ENCODE results near the gene ANKRD23. TPM values are rescaled to one million over a fixed set of nuclear protein-coding genes. Genes with fewer than 3 reads are reported as not detected.

ANKRD23 gene
- total RNA-seq, 5 donors from 2014 or later (not counting 1 experiment from before 2014, with no cell fraction given), result 10.1 to 19.5 (median 16.4) TPM

DNA sequence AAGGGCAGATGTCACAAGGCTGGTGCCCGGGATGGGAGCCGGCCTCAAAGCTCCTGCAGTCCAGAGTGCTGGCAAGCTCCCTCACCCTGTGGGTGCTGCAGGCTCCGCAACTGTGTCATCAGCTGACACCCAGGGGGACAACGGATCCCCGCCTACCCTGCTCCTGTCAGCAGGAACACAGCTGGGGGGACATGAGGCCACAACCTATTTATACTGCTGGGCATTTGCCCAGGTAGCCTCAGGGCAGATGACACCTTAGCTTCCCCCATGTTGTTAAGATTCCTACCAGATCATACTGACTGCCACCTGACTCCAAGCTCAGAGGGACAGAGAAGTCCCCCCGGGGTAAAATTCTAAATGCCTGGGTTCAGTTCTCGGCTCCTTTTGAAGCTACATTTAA is 1.2 kb downstream of the ANKRD23 start:
- Mint-ChIP-seq H3K4me1 (peaks cover 18 to 27% (median 26%) of the 10 kb centered on the region in 3 donors), H3K36me3 (peaks cover 6% of the 10 kb centered on the region), H3K9me3 (no peaks in the 10 kb centered on the region), H3K27ac (no peak overlapping the region), H3K4me3 (no peak overlapping the region), H3K27me3 (no peaks in the 10 kb centered on the region)
- Histone ChIP-seq H3K4me1 (ENCODE audit: control insufficient read depth in 1 of 2, extremely low read depth in 1 of 2, insufficient read depth in 2 of 2, low read length in 2 of 2) (peaks cover 8 to 26% of the 10 kb centered on the region in 2 experiments), H3K36me3 (ENCODE audit: control insufficient read depth in 2 of 2, extremely low read depth in 1 of 2, insufficient read depth in 1 of 2, low read length in 1 of 2) (peaks cover 3 to 16% of the 10 kb centered on the region in 2 donors), H3K9me3 (no peaks in the 10 kb centered on the region), H3K27me3 (replicated peaks in 1 of 2; ENCODE audit: control insufficient read depth in 2 of 2, extremely low read depth in 1 of 2, insufficient read depth in 2 of 2, low read length in 1 of 2) (no peaks in the 10 kb centered on the region), H3K27ac (ENCODE audit: low read length) (no peak overlapping the region), H3K4me3 (ENCODE audit: control insufficient read depth in 1 of 2, extremely low read depth in 1 of 2, low read length in 1 of 2) (no peak overlapping the region)
- DNase-seq (no peak), ATAC-seq (replicated peaks in 1 of 4) (no peak)
- POLR2A ChIA-PET, result interaction anchor here in 1 of 2 donors (0.5 kb wide), 1 partner anchor 315 kb away, joined by 3 read pairs; no protein-coding TSS in a partner anchor
- CTCF ChIA-PET, result interaction anchor here in 1 of 2 donors (1.6 kb wide), 1 partner anchor 109 kb away, joined by 5 read pairs; no protein-coding TSS in a partner anchor
- 98% methylated on average over 5 of the region's 7 CpGs for WGBS (ENCODE audit: insufficient coverage)

DNA sequence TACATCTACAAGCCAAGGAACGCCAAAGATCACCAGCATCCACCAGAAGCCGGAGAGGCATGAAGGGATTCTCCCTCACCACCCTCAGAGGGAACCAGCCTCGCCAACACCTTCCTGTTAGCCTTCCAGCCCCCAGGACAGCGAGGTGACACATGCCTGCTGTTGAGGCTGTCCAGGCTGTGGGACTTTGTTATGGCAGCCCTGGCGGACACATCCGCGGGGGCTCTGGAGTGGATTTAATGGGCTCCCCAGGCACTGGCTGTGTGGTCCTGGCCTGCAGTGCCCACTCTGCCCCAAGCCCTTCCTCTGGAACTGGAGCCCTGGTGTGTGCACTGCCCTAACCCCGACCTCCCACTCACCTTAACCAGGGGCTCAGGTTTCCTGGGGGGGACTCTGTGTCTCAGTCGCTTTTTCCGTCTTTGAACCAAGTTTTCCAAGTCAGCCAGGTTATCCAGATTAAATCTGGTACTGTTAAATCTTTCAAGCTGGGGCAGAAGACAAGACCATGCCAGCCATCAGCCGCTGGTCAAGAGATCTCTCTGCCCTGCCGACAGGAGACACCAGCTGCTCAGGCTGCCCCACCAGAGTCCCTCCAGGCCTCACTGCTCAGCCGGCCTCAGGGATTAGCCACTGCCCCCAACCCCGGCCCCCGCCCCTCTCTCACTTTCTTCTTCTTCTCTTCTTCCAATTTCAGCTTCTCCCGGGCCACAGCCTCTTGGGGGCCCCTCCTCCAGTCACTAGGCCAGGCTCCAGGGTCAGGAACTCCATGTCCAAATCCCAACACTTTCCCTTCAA is 1.9 kb downstream of the ANKRD23 start:
- no peaks in the 10 kb centered on the region for H3K27me3 ChIP-seq (replicated peaks in 1 of 2; ENCODE audit: control insufficient read depth in 2 of 2, extremely low read depth in 1 of 2, insufficient read depth in 2 of 2, low read length in 1 of 2)
- 93% methylated on average over 13 of the region's 16 CpGs for WGBS (ENCODE audit: insufficient coverage)
- POLR2A ChIA-PET, result no interaction called here
- Mint-ChIP-seq H3K4me3 (no peak overlapping the region), H3K4me1 (peaks cover 23 to 28% (median 26%) of the 10 kb centered on the region in 3 donors), H3K27me3 (no peaks in the 10 kb centered on the region), H3K9me3 (no peaks in the 10 kb centered on the region), H3K36me3 (peaks cover 2% of the 10 kb centered on the region), H3K27ac (no peak overlapping the region)
- DNase-seq, result no peak
- CTCF ChIA-PET, result interaction anchor here in 1 of 2 donors (1.6 kb wide), 1 partner anchor 109 kb away, joined by 5 read pairs; no protein-coding TSS in a partner anchor
- no peak for ATAC-seq (replicated peaks in 1 of 4)
- peaks cover 0 to 16% of the 10 kb centered on the region in 2 donors for H3K36me3 ChIP-seq (ENCODE audit: control insufficient read depth in 2 of 2, extremely low read depth in 1 of 2, insufficient read depth in 1 of 2, low read length in 1 of 2)
- no peak overlapping the region for H3K27ac ChIP-seq (ENCODE audit: low read length)
- H3K4me1 ChIP-seq (ENCODE audit: control insufficient read depth in 1 of 2, extremely low read depth in 1 of 2, insufficient read depth in 2 of 2, low read length in 2 of 2), result peaks cover 8 to 26% of the 10 kb centered on the region in 2 experiments
- H3K4me3 ChIP-seq (ENCODE audit: control insufficient read depth in 1 of 2, extremely low read depth in 1 of 2, low read length in 1 of 2), result no peak overlapping the region
- no peaks in the 10 kb centered on the region for H3K9me3 ChIP-seq

GRCh38 chr2:96839875-96840850 is 3.7 kb downstream of the ANKRD23 start:
- no peaks in the 10 kb centered on the region for H3K9me3 Mint-ChIP-seq
- Histone ChIP-seq H3K27ac (ENCODE audit: low read length) (no peak overlapping the region), H3K9me3 (no peaks in the 10 kb centered on the region), H3K36me3 (ENCODE audit: control insufficient read depth in 2 of 2, extremely low read depth in 1 of 2, insufficient read depth in 1 of 2, low read length in 1 of 2) (peaks cover 0 to 10% of the 10 kb centered on the region in 2 donors), H3K4me3 (ENCODE audit: control insufficient read depth in 1 of 2, extremely low read depth in 1 of 2, low read length in 1 of 2) (peak overlapping the region; percentile 41 to 44), H3K27me3 (replicated peaks in 1 of 2; ENCODE audit: control insufficient read depth in 2 of 2, extremely low read depth in 1 of 2, insufficient read depth in 2 of 2, low read length in 1 of 2) (no peaks in the 10 kb centered on the region), H3K4me1 (ENCODE audit: control insufficient read depth in 1 of 2, extremely low read depth in 1 of 2, insufficient read depth in 2 of 2, low read length in 2 of 2) (peaks cover 8 to 26% of the 10 kb centered on the region in 2 experiments)
- H3K4me3 Mint-ChIP-seq, result peak overlapping the region; percentile 4 to 68 (median 58)
- ChIA-PET CTCF (interaction anchor here in 1 of 2 donors (1.2 kb wide), 1 partner anchor 17 kb away, joined by 3 read pairs; no protein-coding TSS in a partner anchor), POLR2A (interaction anchor here in 1 of 2 donors (0.7 kb wide), 1 partner anchor 254 kb away, joined by 3 read pairs; no protein-coding TSS in a partner anchor)
- 91% methylated on average over 18 of the region's 37 CpGs for WGBS (ENCODE audit: insufficient coverage)
- H3K27ac Mint-ChIP-seq, result peak overlapping the region; percentile 11 to 52
- H3K4me1 Mint-ChIP-seq, result peaks cover 23 to 28% (median 26%) of the 10 kb centered on the region in 3 donors
- no peak for ATAC-seq (replicated peaks in 1 of 4)
- H3K27me3 Mint-ChIP-seq, result no peaks in the 10 kb centered on the region
- no peak for DNase-seq
- no peaks in the 10 kb centered on the region for H3K36me3 Mint-ChIP-seq

DNA sequence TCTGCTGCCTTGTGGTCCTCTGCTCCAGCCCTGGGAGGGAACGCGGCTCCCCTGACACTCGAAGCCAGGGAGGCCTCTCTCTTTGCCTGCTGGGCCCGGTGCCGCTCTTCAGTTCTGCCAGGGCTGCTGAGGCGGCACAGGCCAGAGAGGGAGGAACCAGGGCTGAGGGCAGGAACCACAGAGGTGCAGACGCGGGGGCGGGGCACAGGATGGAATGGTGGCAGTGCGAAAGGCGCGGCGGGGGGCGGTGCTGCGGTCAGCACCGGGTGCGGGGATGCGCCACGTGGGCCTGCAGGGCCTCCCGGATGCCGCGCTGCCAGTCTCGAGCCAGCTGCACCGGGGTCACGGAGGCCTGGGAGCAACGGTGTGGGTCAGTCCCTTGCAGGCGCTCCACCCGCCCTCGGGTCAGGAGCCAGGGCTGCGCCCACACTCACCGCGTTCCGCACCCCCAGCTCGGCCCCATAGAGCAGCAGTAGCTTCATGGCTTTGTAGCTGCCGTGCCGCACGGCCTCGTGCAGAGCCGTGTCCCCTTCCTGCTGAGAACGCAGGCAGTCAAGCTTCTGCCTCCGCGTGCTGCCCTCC is 4.4 kb downstream of the ANKRD23 start:
- Mint-ChIP-seq H3K9me3 (no peaks in the 10 kb centered on the region), H3K4me1 (peaks cover 23 to 28% (median 26%) of the 10 kb centered on the region in 3 donors), H3K27me3 (no peaks in the 10 kb centered on the region), H3K36me3 (peaks cover 4% of the 10 kb centered on the region), H3K4me3 (peak overlapping the region; percentile 28 to 68 (median 62)), H3K27ac (peak overlapping the region; percentile 82 to 83)
- Histone ChIP-seq H3K4me1 (ENCODE audit: control insufficient read depth in 1 of 2, extremely low read depth in 1 of 2, insufficient read depth in 2 of 2, low read length in 2 of 2) (peaks cover 8 to 26% of the 10 kb centered on the region in 2 experiments), H3K36me3 (ENCODE audit: control insufficient read depth in 2 of 2, extremely low read depth in 1 of 2, insufficient read depth in 1 of 2, low read length in 1 of 2) (peaks cover 0 to 16% of the 10 kb centered on the region in 2 donors), H3K9me3 (no peaks in the 10 kb centered on the region), H3K27me3 (replicated peaks in 1 of 2; ENCODE audit: control insufficient read depth in 2 of 2, extremely low read depth in 1 of 2, insufficient read depth in 2 of 2, low read length in 1 of 2) (no peaks in the 10 kb centered on the region), H3K4me3 (ENCODE audit: control insufficient read depth in 1 of 2, extremely low read depth in 1 of 2, low read length in 1 of 2) (peak overlapping the region; percentile 41 to 44), H3K27ac (ENCODE audit: low read length) (peak overlapping the region; percentile 52)
- ChIA-PET CTCF (interaction anchor here in 1 of 2 donors (1.2 kb wide), 1 partner anchor 17 kb away, joined by 3 read pairs; no protein-coding TSS in a partner anchor), POLR2A (interaction anchor here in 1 of 2 donors (0.7 kb wide), 1 partner anchor 255 kb away, joined by 3 read pairs; no protein-coding TSS in a partner anchor)
- DNase-seq (peak; percentile 70 to 90 (median 83)), ATAC-seq (replicated peaks in 1 of 4) (peak; percentile 95 to 98 (median 96))
- WGBS (ENCODE audit: insufficient coverage), result 6% methylated on average over 42 of the region's 42 CpGs

- ChIA-PET CTCF (interaction anchor here in 1 of 2 donors (1.2 kb wide), 1 partner anchor 18 kb away, joined by 3 read pairs; no protein-coding TSS in a partner anchor), POLR2A (interaction anchor here in 1 of 2 donors (0.5 to 0.7 kb wide), 2 partner anchors 30 to 256 kb away, joined by 3 read pairs; no protein-coding TSS in a partner anchor)
- DNase-seq (no peak), ATAC-seq (replicated peaks in 1 of 4) (peak in 2 of 4 experiments; percentile 3 to 6)
- Histone ChIP-seq H3K4me3 (ENCODE audit: control insufficient read depth in 1 of 2, extremely low read depth in 1 of 2, low read length in 1 of 2) (peak overlapping the region; percentile 41 to 44), H3K4me1 (ENCODE audit: control insufficient read depth in 1 of 2, extremely low read depth in 1 of 2, insufficient read depth in 2 of 2, low read length in 2 of 2) (peaks cover 8 to 26% of the 10 kb centered on the region in 2 experiments), H3K9me3 (no peaks in the 10 kb centered on the region), H3K27ac (ENCODE audit: low read length) (peak overlapping the region; percentile 52), H3K36me3 (ENCODE audit: control insufficient read depth in 2 of 2, extremely low read depth in 1 of 2, insufficient read depth in 1 of 2, low read length in 1 of 2) (peaks cover 0 to 17% of the 10 kb centered on the region in 2 donors), H3K27me3 (replicated peaks in 1 of 2; ENCODE audit: control insufficient read depth in 2 of 2, extremely low read depth in 1 of 2, insufficient read depth in 2 of 2, low read length in 1 of 2) (no peaks in the 10 kb centered on the region)
- no peaks in the 10 kb centered on the region for H3K27me3 Mint-ChIP-seq
- 83% methylated on average over 23 of the region's 23 CpGs for WGBS (ENCODE audit: insufficient coverage)
- H3K4me1 Mint-ChIP-seq, result peaks cover 23 to 28% (median 26%) of the 10 kb centered on the region in 3 donors
- H3K9me3 Mint-ChIP-seq, result no peaks in the 10 kb centered on the region
- H3K4me3 Mint-ChIP-seq, result peak overlapping the region; percentile 28 to 68 (median 62)
- H3K36me3 Mint-ChIP-seq, result peaks cover 5% of the 10 kb centered on the region
- peak overlapping the region; percentile 82 to 83 for H3K27ac Mint-ChIP-seq
Measured at GRCh38 chr2:96838345-96839292, 5.2 kb downstream of the ANKRD23 start.
